ENCODE results near the gene FAM174B. TPM values are rescaled to one million over a fixed set of nuclear protein-coding genes. Genes with fewer than 3 reads are reported as not detected.

Gene FAM174B
- total RNA-seq, 8 experiments from 2014 or later = 2.9 to 13.8 (median 8.0) TPM

DNA sequence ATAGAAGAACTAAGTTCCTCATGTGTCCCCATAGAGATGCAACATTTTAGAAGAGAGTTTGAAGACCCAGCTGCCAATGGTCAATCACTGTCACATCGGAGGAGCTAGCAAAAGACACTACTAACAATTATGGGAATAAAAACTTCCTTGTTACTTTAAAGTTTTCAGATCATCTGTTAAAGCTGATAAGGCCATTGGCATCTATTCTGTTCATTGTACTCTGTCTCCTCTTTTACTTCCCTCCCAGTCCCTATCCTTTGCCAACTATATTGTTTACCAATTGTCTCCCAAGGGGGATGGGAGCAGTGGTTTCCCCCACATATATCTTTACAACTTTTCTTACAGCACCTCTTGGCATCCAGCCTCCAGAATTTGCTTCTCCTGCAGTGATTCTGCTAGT is 81.0 kb downstream of the FAM174B start:
- no peaks in the 10 kb centered on the region for H3K4me1 ChIP-seq (replicated peaks in 1 of 2)
- no peak overlapping the region for H3K4me3 ChIP-seq
- WGBS, 10 experiments = 0 to 86% (median 64%) methylated on average over 1 of the region's 1 CpG; no CpG with 5 or more reads in 4 of the 10 experiments
- in situ Hi-C loops (cut with MboI; ENCODE audit: low pct_unique_long_range_greater_than_20kb in 2 of 9, low sequenced_read_pairs in 9 of 9, unreplicated experiment in 9 of 9) = no loop called here
- no peak overlapping the region for H3K27ac ChIP-seq
- ATAC-seq (replicated peaks in 6 of 8) = no peak

DNA sequence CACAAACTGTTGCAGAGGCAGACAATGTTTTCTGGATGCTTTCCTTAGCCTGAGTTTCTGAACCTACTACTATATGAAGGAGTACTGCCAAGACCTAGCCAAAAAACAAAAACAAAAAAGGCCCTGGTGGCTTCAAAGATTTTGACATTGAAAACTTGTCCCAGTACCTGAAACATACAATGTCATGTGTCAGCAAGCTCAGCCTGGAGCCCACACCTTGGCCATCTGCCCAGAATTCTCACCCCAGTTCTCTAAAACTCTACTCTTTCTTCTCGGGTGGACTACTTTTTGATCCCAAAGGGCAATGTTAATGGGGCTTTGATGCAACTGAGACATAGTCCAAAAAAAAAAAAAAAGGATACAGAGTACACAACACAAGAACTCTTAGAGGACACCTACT is 81.4 kb downstream of the FAM174B start:
- Histone ChIP-seq H3K4me1 (replicated peaks in 1 of 2) (no peaks in the 10 kb centered on the region), H3K4me3 (no peak overlapping the region), H3K27ac (no peak overlapping the region)
- ATAC-seq (replicated peaks in 6 of 8) = no peak
- WGBS, 10 experiments = 0 to 86% (median 71%) methylated on average over 1 of the region's 1 CpG; no CpG with 5 or more reads in 6 of the 10 experiments
- in situ Hi-C loops (cut with MboI; ENCODE audit: low pct_unique_long_range_greater_than_20kb in 2 of 9, low sequenced_read_pairs in 9 of 9, unreplicated experiment in 9 of 9) = no loop called here

DNA sequence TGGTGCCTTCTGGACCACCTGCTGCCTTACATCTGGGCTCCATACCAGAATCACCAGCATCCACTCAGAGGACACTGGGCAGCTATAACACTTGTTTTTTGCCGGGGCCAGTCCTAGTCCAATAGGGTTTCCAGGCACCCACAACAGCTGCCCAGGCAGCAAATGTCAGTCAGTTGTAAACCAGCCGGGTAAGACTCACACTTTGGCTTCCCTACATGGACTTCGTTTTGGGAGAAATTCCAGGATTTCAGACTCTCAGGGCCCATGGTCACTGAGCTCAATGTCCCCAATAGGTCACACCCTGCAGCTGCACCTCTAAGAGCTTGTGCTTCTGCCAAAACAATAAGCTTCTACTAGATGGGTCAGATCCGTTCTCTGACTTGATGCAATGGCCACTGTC is 83.8 kb downstream of the FAM174B start:
- Histone ChIP-seq H3K4me1 (replicated peaks in 1 of 2) (no peaks in the 10 kb centered on the region), H3K4me3 (no peak overlapping the region), H3K27ac (no peak overlapping the region)
- ATAC-seq (replicated peaks in 6 of 8) = no peak
- WGBS, 10 experiments = 0 to 100% (median 69%) methylated on average over 1 to 3 of the region's 4 CpGs; no CpG with 5 or more reads in 3 of the 10 experiments
- in situ Hi-C loops (cut with MboI; ENCODE audit: low pct_unique_long_range_greater_than_20kb in 2 of 9, low sequenced_read_pairs in 9 of 9, unreplicated experiment in 9 of 9) = no loop called here

DNA sequence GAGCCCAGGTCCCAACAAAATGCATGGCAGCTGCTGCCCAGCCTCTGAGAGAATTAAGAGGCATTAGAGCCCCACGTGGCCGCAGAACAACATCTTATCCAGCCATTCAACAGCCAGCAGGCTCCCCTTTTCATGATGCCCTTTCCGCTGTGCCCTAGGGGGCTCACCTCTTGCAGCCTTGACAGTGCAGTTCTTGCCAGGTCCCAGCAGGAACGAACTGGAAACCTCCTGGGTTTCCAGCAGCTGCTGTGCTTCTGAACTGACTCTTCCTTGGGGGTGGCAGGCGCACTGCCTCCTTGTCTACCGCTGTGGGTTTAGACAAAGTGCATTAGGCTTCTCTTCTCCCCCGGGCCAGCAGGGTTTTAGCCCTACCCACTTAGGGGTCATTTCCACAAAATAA is 85.2 kb downstream of the FAM174B start:
- H3K4me3 ChIP-seq = no peak overlapping the region
- 83 to 90% methylated on average over 1 to 2 of the region's 7 CpGs; no CpG with 5 or more reads in 8 of the 10 experiments for WGBS, 10 experiments
- no peaks in the 10 kb centered on the region for H3K4me1 ChIP-seq (replicated peaks in 1 of 2)
- in situ Hi-C loops (cut with MboI; ENCODE audit: low pct_unique_long_range_greater_than_20kb in 2 of 9, low sequenced_read_pairs in 9 of 9, unreplicated experiment in 9 of 9) = no loop called here
- ATAC-seq (replicated peaks in 6 of 8) = no peak
- no peak overlapping the region for H3K27ac ChIP-seq

DNA sequence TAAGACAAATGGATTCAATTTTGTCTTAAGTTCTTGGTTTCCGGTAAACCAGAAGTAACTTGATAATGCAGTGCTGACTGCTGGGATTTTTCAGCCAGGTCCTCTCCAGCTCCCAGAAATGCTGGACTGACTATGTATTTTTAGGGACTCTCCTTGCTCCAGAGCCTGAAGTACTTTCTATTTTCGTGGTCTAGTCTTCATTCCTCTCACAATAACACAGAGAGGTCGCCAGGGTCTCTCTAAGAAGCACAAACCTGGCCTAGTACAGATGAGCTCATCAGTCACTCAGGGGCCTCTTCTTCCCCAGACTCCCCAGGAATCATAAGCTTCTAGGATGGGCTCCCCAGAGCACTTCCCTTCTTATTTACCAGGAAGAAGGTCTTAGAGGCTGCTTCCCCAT is 85.8 kb downstream of the FAM174B start:
- no peak for ATAC-seq (replicated peaks in 6 of 8)
- in situ Hi-C loops (cut with MboI; ENCODE audit: low pct_unique_long_range_greater_than_20kb in 2 of 9, low sequenced_read_pairs in 9 of 9, unreplicated experiment in 9 of 9) = no loop called here
- 28 to 90% (median 50%) methylated on average over 1 to 3 of the region's 3 CpGs; no CpG with 5 or more reads in 4 of the 10 experiments for WGBS, 10 experiments
- Histone ChIP-seq H3K4me1 (replicated peaks in 1 of 2) (no peaks in the 10 kb centered on the region), H3K4me3 (no peak overlapping the region), H3K27ac (no peak overlapping the region)

Other genes starting within 250 kb of the FAM174B start
- gene CHD2, start 244.5 kb upstream of the FAM174B start, total RNA-seq = 100 to 1,000 TPM in 3 of 8 experiments, 10 to 100 TPM in 5; 58.0 to 129 (median 94.2) TPM